Suppressor macrophage (primary cell): Measurements from ENCODE around the gene PDGFC.
A peak's percentile ranks its signal among the peaks of the same experiment; 100 is the strongest.

Source experiments
- DNase-seq, 4 experiments: peaks; one replicate each; pipeline ENCODE4 v3.0.0-alpha.2; 2020 to 2022

Gene PDGFC

GRCh38 chr4:156733582-156733981, 238.0 kb downstream of the PDGFC start:
- DNase-seq, result no peak

- DNase-seq, result peak in 1 of 4 experiments; percentile 12
Observed at GRCh38 chr4:156732634-156733033, 239.0 kb downstream of the PDGFC start.

- DNase-seq, result no peak
Observed at GRCh38 chr4:156729416-156729815, 242.2 kb downstream of the PDGFC start.

GRCh38 chr4:156725257-156725656, 246.3 kb downstream of the PDGFC start:
- DNase-seq, result no peak

DNA sequence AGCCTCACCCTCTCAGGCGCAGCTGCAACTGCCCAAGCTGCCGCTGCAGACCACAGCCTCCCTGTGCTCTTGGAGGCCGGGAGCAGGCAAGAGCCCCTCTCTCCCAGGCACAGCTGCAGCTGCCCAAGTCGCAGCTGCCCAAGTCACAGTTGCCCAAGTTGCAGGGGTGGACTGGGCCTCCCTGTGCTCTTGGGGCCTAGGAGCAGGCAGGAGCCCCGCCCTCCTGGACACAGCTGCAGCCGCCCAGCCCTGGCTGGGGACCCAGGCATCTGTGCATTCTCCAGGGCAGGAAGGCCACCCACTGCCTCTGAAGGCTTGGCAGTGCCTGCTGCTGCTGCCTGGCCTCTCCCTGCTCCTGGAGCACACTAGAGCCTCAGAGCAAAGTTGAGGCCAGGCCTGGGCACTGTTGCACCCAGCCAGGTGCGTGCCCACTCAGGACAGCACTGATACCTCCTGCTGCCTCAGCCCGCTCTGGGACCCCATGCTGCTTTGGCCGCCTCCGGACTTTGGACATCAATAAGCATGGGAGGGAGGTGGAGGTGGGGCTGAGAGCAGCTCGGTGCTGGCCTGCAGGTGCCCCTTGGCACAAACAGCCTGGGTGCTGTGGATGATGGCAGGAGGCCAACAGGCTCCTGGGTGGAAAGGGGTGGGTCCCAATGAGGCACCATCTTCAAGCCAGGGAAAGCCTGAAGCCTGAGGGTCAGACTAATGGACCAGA, 247.5 kb downstream of the PDGFC start:
- DNase-seq, result no peak

DNA sequence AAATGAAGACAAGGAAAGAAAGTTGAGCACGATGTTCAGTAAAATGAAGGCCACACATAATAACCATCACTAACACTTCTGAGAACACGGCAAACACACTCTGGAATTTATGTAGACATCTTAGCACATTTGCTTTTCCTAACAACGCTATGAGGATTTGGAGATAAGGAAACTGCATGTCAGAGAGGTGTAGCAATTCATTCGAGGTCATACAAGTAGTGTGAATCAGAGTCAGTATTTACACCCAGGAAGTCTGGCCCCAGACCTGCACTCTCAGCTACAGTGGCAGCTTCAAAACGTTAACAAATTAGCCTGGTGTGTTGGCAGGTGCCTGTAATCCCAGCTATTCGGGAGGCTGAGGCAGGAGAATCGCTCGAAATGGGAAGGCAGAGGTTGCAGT, 253.4 kb downstream of the PDGFC start:
- DNase-seq, result no peak

GRCh38 chr4:156711193-156711590, 260.4 kb downstream of the PDGFC start:
- no peak for DNase-seq
